Stomach smooth muscle (tissue), 2 donors: ENCODE data around the gene GALC.
"Not testable (repeated sequence)": the region's sequence is repeated elsewhere in the genome, so short reads cannot be mapped to it uniquely, and the experiment has no call there.

Experiments used
- H3K27ac ChIP-seq: one replicate; pipeline ENCODE4 v1.7.0; 2013; ENCODE audit warnings: mild to moderate bottlenecking, low read length, inconsistent platforms
- H3K27me3 ChIP-seq, 2 donors: one replicate each; pipeline ENCODE4 v1.7.0; 2013; ENCODE audit warnings: low read length in 2 of 2; ENCODE audit not compliant: insufficient read depth in 2 of 2, control insufficient read depth in 1 of 2
- H3K36me3 ChIP-seq, 2 donors: one replicate each; pipeline ENCODE4 v1.7.0; 2013; ENCODE audit warnings: low read length in 2 of 2; ENCODE audit not compliant: control insufficient read depth in 2 of 2, insufficient read depth in 2 of 2
- H3K4me1 ChIP-seq: one replicate; pipeline ENCODE4 v1.7.0; 2013; ENCODE audit warnings: low read length; ENCODE audit not compliant: control insufficient read depth, insufficient read depth
- H3K4me3 ChIP-seq, 2 donors: one replicate each; pipeline ENCODE4 v1.7.0; 2013; ENCODE audit warnings: low read length in 2 of 2
- H3K9ac ChIP-seq, 2 donors: one replicate each; pipeline ENCODE4 v1.7.0; 2013; ENCODE audit warnings: low read length in 2 of 2, mild to moderate bottlenecking in 1 of 2
- H3K9me3 ChIP-seq, 2 donors: one replicate each; pipeline ENCODE4 v1.7.0; 2013; ENCODE audit warnings: low read length in 2 of 2; ENCODE audit not compliant: control insufficient read depth in 2 of 2
- donor health status: healthy.
- donor health status: Pancreatic carcinoma.

Gene GALC

DNA sequence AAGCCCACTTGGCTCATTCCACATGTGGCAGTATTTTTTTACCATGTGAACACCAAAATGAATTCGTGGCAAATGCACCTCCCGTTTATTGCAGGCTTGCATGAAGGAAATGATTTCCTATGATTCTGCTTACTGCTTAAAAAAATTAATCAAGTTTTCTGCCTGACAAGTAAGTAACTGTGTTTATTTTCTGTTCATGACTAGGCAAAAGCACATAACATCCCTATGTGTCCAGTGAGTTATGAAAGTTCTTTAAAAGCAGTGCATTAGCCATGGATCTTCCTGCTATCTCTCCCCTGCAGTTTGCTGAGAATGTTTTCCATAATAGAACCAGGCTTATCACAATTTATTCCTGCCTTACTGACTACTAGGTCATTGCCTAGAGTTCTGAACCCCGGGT is 32.3 kb upstream of the GALC start:
- no peaks in the 10 kb centered on the region for H3K4me1 ChIP-seq
- H3K4me3 ChIP-seq = no peak overlapping the region
- no peak overlapping the region for H3K9ac ChIP-seq
- no peaks in the 10 kb centered on the region for H3K27me3 ChIP-seq
- no peaks in the 10 kb centered on the region for H3K9me3 ChIP-seq
- H3K36me3 ChIP-seq = no peaks in the 10 kb centered on the region
- H3K27ac ChIP-seq = no peak overlapping the region

DNA sequence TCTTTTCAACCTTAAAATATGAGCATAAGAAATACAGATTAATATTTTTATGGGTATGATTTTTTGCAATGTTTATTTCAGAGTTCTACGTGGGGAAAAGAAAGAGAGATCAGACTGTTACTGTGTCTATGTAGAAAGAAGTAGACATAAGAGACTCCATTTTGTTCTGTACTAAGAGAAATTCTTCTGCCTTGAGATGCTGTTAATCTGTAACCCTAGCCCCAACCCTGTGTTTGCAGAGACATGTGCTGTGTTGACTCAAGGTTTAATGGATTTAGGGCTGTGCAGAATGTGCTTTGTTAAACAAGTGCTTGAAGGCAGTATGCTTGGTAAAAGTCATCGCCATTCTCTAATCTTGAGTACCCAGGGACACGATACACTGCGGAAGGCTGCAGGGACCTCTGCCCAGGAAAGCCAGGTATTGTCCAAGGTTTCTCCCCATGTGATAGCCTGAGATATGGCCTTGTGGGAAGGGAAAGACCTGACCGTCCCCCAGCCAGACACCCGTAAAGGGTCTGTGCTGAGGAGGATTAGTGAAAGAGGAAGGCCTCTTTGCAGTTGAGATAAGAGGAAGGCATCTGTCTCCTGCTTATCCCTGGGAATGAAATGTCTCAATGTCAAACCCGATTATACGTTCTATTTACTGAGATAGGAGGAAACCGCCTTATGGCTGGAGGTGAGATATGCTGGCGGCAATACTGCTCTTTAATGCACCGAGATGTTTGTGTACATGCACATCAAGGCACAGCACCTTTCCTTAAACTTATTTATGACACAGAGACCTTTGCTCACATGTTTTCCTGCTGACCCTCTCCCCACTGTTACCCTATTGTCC is 31.5 kb upstream of the GALC start:
- H3K9me3 ChIP-seq, H3K36me3 ChIP-seq, H3K9ac ChIP-seq, H3K4me1 ChIP-seq, H3K27me3 ChIP-seq, H3K4me3 ChIP-seq, H3K27ac ChIP-seq: not testable (repeated sequence)

GRCh38 chr14:88023658-88024187 is 30.7 kb upstream of the GALC start:
- H3K4me1 ChIP-seq = no peaks in the 10 kb centered on the region
- H3K4me3 ChIP-seq = no peak overlapping the region
- no peaks in the 10 kb centered on the region for H3K27me3 ChIP-seq
- H3K36me3 ChIP-seq = no peaks in the 10 kb centered on the region
- no peak overlapping the region for H3K27ac ChIP-seq
- no peak overlapping the region for H3K9ac ChIP-seq
- no peaks in the 10 kb centered on the region for H3K9me3 ChIP-seq

- Histone ChIP-seq H3K4me1 (no peaks in the 10 kb centered on the region), H3K9ac (no peak overlapping the region), H3K27me3 (no peaks in the 10 kb centered on the region), H3K27ac (no peak overlapping the region), H3K4me3 (no peak overlapping the region), H3K36me3 (no peaks in the 10 kb centered on the region), H3K9me3 (no peaks in the 10 kb centered on the region)
These were observed 24.6 kb upstream of the GALC start for GRCh38 chr14:88017535-88017934.

- no peaks in the 10 kb centered on the region for H3K36me3 ChIP-seq
- H3K9ac ChIP-seq = no peak overlapping the region
- no peaks in the 10 kb centered on the region for H3K4me1 ChIP-seq
- no peaks in the 10 kb centered on the region for H3K9me3 ChIP-seq
- no peaks in the 10 kb centered on the region for H3K27me3 ChIP-seq
- no peak overlapping the region for H3K27ac ChIP-seq
- no peak overlapping the region for H3K4me3 ChIP-seq
These were observed 23.8 kb upstream of the GALC start for GRCh38 chr14:88016768-88017167.

- Histone ChIP-seq H3K9me3 (no peaks in the 10 kb centered on the region), H3K36me3 (no peaks in the 10 kb centered on the region), H3K9ac (no peak overlapping the region), H3K4me1 (no peaks in the 10 kb centered on the region), H3K4me3 (no peak overlapping the region), H3K27me3 (no peaks in the 10 kb centered on the region), H3K27ac (no peak overlapping the region)
These were observed 20.9 kb upstream of the GALC start for GRCh38 chr14:88013750-88014349.

- H3K27me3 ChIP-seq = no peaks in the 10 kb centered on the region
- no peak overlapping the region for H3K9ac ChIP-seq
- no peaks in the 10 kb centered on the region for H3K36me3 ChIP-seq
- no peak overlapping the region for H3K4me3 ChIP-seq
- no peaks in the 10 kb centered on the region for H3K4me1 ChIP-seq
- H3K9me3 ChIP-seq = no peaks in the 10 kb centered on the region
- H3K27ac ChIP-seq = no peak overlapping the region
These were observed 19.5 kb upstream of the GALC start for GRCh38 chr14:88012495-88012894.

DNA sequence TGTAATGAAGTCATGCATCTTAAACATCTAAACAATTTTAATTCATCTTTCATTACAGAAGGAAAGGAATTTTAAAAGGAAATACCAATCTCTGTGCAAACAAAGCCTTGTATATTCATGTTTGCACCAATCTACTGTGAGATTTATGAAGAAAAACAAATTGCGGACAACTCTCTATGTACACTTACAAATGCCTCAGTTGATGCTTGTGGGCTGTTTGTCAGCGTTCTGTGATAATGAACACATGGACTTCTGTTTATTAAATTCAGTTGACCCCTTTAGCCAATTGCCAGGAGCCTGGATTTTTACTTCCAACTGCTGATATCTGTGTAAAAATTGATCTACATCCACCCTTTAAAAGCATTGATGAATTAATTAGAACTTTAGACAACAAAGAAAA is 17.3 kb upstream of the GALC start:
- Histone ChIP-seq H3K9me3 (no peaks in the 10 kb centered on the region), H3K9ac (no peak overlapping the region), H3K4me3 (no peak overlapping the region), H3K27me3 (no peaks in the 10 kb centered on the region), H3K36me3 (no peaks in the 10 kb centered on the region), H3K27ac (no peak overlapping the region), H3K4me1 (no peaks in the 10 kb centered on the region)

GRCh38 chr14:88009486-88009885 is 16.5 kb upstream of the GALC start:
- H3K4me1 ChIP-seq = no peaks in the 10 kb centered on the region
- H3K4me3 ChIP-seq = no peak overlapping the region
- no peaks in the 10 kb centered on the region for H3K36me3 ChIP-seq
- H3K9me3 ChIP-seq = no peaks in the 10 kb centered on the region
- H3K9ac ChIP-seq = no peak overlapping the region
- no peaks in the 10 kb centered on the region for H3K27me3 ChIP-seq
- no peak overlapping the region for H3K27ac ChIP-seq

- Histone ChIP-seq H3K9ac (no peak overlapping the region), H3K4me3 (no peak overlapping the region), H3K27me3 (no peaks in the 10 kb centered on the region), H3K27ac (no peak overlapping the region), H3K9me3 (no peaks in the 10 kb centered on the region), H3K4me1 (no peaks in the 10 kb centered on the region), H3K36me3 (no peaks in the 10 kb centered on the region)
These were observed 15.2 kb upstream of the GALC start for GRCh38 chr14:88008039-88008742.
